Neural cell (in vitro differentiated cells): ENCODE data around the gene RELT. TPM values are rescaled to one million over a fixed set of nuclear protein-coding genes. Genes with fewer than 3 reads are reported as not detected.

Experiments
- H2AFZ ChIP-seq: fragments of 200-600, 300-800 bp; sonication (generic), shearing (Covaris generic); 2 replicates; pipeline ENCODE4 v1.6.0; 2014; ENCODE audit warnings: low read depth, mild to moderate bottlenecking, antibody characterized with exemption, low read length, moderate library complexity
- H3F3A ChIP-seq: fragments of 200-600 bp; shearing (Covaris generic); 2 replicates; pipeline ENCODE4 v1.6.1; 2016; ENCODE audit warnings: mild to moderate bottlenecking, moderate library complexity, mixed read lengths, antibody characterized with exemption, low read length; ENCODE audit not compliant: insufficient read depth, poor library complexity, severe bottlenecking
- H3K27ac ChIP-seq: fragments of 200-600, 300-800 bp; sonication (generic), shearing (Covaris generic); 2 replicates; pipeline ENCODE4 v1.5.1; 2014; ENCODE audit warnings: mild to moderate bottlenecking, low read length, moderate library complexity
- H3K27me3 ChIP-seq: fragments of 300-800, 200-600 bp; sonication (generic), shearing (Covaris generic); 2 replicates; pipeline ENCODE4 v1.6.0; 2014; ENCODE audit warnings: mild to moderate bottlenecking, low read depth, low read length, moderate library complexity; ENCODE audit not compliant: insufficient read depth
- H3K36me3 ChIP-seq: fragments of 300-800, 200-600 bp; sonication (generic), shearing (Covaris generic); 2 replicates; pipeline ENCODE4 v1.5.1; 2014; ENCODE audit warnings: mild to moderate bottlenecking, antibody characterized with exemption, low read length, moderate library complexity; ENCODE audit not compliant: insufficient read depth
- H3K4me2 ChIP-seq: fragments of 300-800, 200-600 bp; sonication (generic), shearing (Covaris generic); 2 replicates; pipeline ENCODE4 v1.6.0; 2014; ENCODE audit warnings: mild to moderate bottlenecking, low read length
- H3K4me3 ChIP-seq: fragments of 300-800, 200-600 bp; sonication (generic), shearing (Covaris generic); 2 replicates; pipeline ENCODE4 v1.5.1; 2014; ENCODE audit warnings: mild to moderate bottlenecking, low read length, moderate library complexity
- H3K79me2 ChIP-seq: fragments of 200-600 bp; shearing (Covaris generic); replicated peaks from 2 replicates; pipeline ENCODE4 v1.6.0; 2014; ENCODE audit warnings: mild to moderate bottlenecking, low read length, moderate library complexity; ENCODE audit not compliant: insufficient read depth
- H3K9ac ChIP-seq: fragments of 300-800, 200-600 bp; sonication (generic), shearing (Covaris generic); 2 replicates; pipeline ENCODE4 v1.6.1; 2016; ENCODE audit warnings: mild to moderate bottlenecking, low read length, mixed read lengths
- H3K9me2 ChIP-seq: fragments of 200-600 bp; shearing (Covaris generic); 2 replicates; pipeline ENCODE4 v1.6.1; 2016; ENCODE audit warnings: mild to moderate bottlenecking, low read length, mixed read lengths; ENCODE audit not compliant: insufficient read depth
- H3K9me3 ChIP-seq: fragments of 200-600, 300-800 bp; sonication (generic), shearing (Covaris generic); 2 replicates; pipeline ENCODE4 v1.6.1; 2016; ENCODE audit warnings: mild to moderate bottlenecking, mixed run types, low read length, moderate library complexity, mixed read lengths
- H4K20me1 ChIP-seq: fragments of 200-600 bp; shearing (Covaris generic); 2 replicates; pipeline ENCODE4 v1.6.1; 2016; ENCODE audit warnings: mild to moderate bottlenecking, mixed run types; ENCODE audit not compliant: insufficient read depth
- CTCF ChIP-seq: fragments of 450-650 bp; IDR thresholded peaks from 2 replicates; pipeline ENCODE4 v1.5.1; 2014; ENCODE audit warnings: antibody characterized with exemption, mild to moderate bottlenecking, moderate library complexity; ENCODE audit not compliant: poor library complexity, severe bottlenecking
- EP300 ChIP-seq: fragments of 450-650 bp; conservative IDR thresholded peaks from 2 replicates; pipeline ENCODE4 v1.6.1; 2014; ENCODE audit warnings: antibody characterized with exemption, mild to moderate bottlenecking, moderate library complexity; ENCODE audit not compliant: poor library complexity, severe bottlenecking
- EZH2 ChIP-seq: fragments of 200-600, 300-800 bp; shearing (Covaris generic), sonication (generic); IDR thresholded peaks from 2 replicates; pipeline ENCODE4 v1.6.1; 2014; ENCODE audit warnings: antibody characterized with exemption, low read length, borderline replicate concordance, mild to moderate bottlenecking; ENCODE audit not compliant: insufficient read depth, poor library complexity, severe bottlenecking
- MXI1 ChIP-seq: fragments of 450-650 bp; conservative IDR thresholded peaks from 2 replicates; pipeline ENCODE4 v1.6.1; 2014; ENCODE audit warnings: antibody characterized with exemption, mild to moderate bottlenecking; ENCODE audit not compliant: poor library complexity, severe bottlenecking
- POLR2AphosphoS5 ChIP-seq: IDR thresholded peaks from 2 replicates; pipeline ENCODE4 v1.6.1; 2012
- RAD21 ChIP-seq: fragments of 450-650 bp; conservative IDR thresholded peaks from 2 replicates; pipeline ENCODE4 v1.6.1; 2014; ENCODE audit warnings: antibody characterized with exemption, mild to moderate bottlenecking, moderate library complexity
- REST ChIP-seq: IDR thresholded peaks from 2 replicates; pipeline ENCODE4 v1.6.1; 2012; ENCODE audit warnings: borderline replicate concordance
- SMC3 ChIP-seq: fragments of 450-650 bp; conservative IDR thresholded peaks from 2 replicates; pipeline ENCODE4 v1.6.1; 2014; ENCODE audit warnings: antibody characterized with exemption, mild to moderate bottlenecking, moderate library complexity; ENCODE audit not compliant: poor library complexity
- TAF1 ChIP-seq: IDR thresholded peaks from 2 replicates; pipeline ENCODE4 v1.6.1; 2012; ENCODE audit warnings: low read depth
- polyA plus RNA-seq: library from polyadenylated mRNA; depleted of rRNA; stranded (reverse); fragments of >200 nt; gene quantifications from 2 replicates; pipeline ENCODE4 v1.2.3, GENCODE V29; 2014

The RELT gene
- polyA plus RNA-seq, 1 donor from 2014 or later, result 12.4 TPM

- H3K9ac ChIP-seq, result no peak overlapping the region
These were observed 53.0 kb downstream of the RELT start for GRCh38 chr11:73429121-73429750.

GRCh38 chr11:73430326-73430725 lies 54.1 kb downstream of the RELT start:
- Histone ChIP-seq H3K79me2 (peaks cover 3% of the 10 kb centered on the region), H3K4me2 (no peak overlapping the region), H3K27me3 (no peaks in the 10 kb centered on the region), H4K20me1 (no peaks in the 10 kb centered on the region), H3K9ac (no peak overlapping the region), H3K9me3 (no peaks in the 10 kb centered on the region), H3F3A (no peaks in the 10 kb centered on the region), H3K4me3 (no peak overlapping the region), H2AFZ (no peak overlapping the region), H3K36me3 (no peaks in the 10 kb centered on the region), H3K9me2 (no peaks in the 10 kb centered on the region), H3K27ac (no peak overlapping the region)
- TF ChIP-seq SMC3, result no peak
- no peak for TF ChIP-seq CTCF
- no peak for TF ChIP-seq TAF1
- no peak for TF ChIP-seq REST
- TF ChIP-seq MXI1, result no peak

More at GRCh38 chr11:73429121-73429750, 53.0 kb downstream of the RELT start:
- Histone ChIP-seq H3K4me2 (no peak overlapping the region), H3K4me3 (no peak overlapping the region), H3K27me3 (no peaks in the 10 kb centered on the region), H3K79me2 (peaks cover 3% of the 10 kb centered on the region), H2AFZ (no peak overlapping the region), H3K27ac (no peak overlapping the region), H3K36me3 (no peaks in the 10 kb centered on the region), H4K20me1 (no peaks in the 10 kb centered on the region), H3K9me2 (no peaks in the 10 kb centered on the region), H3F3A (no peaks in the 10 kb centered on the region), H3K9me3 (no peaks in the 10 kb centered on the region)
- TF ChIP-seq MXI1 (no peak), POLR2AphosphoS5 (no peak), TAF1 (no peak), EP300 (no peak), SMC3 (no peak), CTCF (no peak), REST (no peak), RAD21 (no peak), EZH2 (no peak)
